NCI-H1694 (cell line): Measurements from ENCODE around the gene HOXB3.
"Not testable (repeated sequence)": the region's sequence is repeated elsewhere in the genome, so short reads cannot be mapped to it uniquely, and the experiment has no call there.

Source experiments
- DNase-seq: peaks from one replicate; lab custom pipeline; 2025; lab: John Stamatoyannopoulos, UW

Gene HOXB3

DNA sequence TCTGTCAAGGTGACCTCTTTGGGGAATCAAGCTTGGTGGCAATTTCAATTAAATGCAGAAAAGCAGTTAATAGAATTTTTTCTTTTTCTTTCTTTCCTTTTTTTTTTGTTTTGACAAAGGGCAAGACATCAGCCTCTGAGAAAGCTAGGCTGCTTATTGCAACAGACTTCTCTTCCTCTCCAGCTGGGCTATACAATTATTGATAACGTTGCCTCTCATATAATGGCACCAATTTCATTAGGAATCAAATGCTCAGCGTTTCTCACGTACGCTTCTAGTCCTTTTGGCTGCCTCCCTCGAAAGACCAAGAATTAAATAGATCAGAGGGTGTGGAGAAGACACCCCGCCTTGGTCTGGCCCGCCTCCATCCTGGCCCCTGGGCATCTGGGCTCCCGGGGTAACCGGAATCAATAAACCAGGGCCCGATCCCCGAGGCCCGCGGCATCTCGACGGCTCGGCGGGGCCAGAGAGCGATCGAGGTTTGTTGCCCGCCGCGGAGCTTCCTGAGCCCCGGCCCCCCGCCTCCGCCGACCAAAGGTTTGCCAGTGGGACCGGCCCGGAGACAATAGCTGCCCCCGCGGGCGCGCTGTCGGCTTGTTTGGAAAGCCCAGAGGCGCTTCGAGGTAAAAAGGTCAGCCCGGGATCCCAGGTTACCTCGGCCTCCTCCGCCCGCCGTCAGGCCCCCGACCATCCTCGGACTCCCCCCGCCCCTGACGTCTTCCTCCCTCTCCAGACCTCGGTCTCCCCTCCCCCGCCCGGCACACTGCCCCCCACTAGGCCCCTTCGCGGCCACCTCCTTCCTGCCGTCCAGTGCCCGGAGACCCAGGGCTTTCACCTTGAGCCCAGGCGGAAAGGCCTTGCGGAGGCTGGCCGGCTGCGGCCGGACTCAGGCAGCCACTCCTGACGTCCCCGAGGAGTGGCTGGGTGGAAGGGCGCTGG is 63.2 kb downstream of the HOXB3 start:
- no peak for DNase-seq

GRCh38 chr17:48523010-48523409 is 67.0 kb downstream of the HOXB3 start:
- DNase-seq: no peak

GRCh38 chr17:48522031-48522653 is 67.9 kb downstream of the HOXB3 start:
- DNase-seq: no peak

GRCh38 chr17:48520631-48521079 is 69.4 kb downstream of the HOXB3 start:
- no peak for DNase-seq

- DNase-seq: no peak
Measured at GRCh38 chr17:48519427-48519826, 70.6 kb downstream of the HOXB3 start.

DNA sequence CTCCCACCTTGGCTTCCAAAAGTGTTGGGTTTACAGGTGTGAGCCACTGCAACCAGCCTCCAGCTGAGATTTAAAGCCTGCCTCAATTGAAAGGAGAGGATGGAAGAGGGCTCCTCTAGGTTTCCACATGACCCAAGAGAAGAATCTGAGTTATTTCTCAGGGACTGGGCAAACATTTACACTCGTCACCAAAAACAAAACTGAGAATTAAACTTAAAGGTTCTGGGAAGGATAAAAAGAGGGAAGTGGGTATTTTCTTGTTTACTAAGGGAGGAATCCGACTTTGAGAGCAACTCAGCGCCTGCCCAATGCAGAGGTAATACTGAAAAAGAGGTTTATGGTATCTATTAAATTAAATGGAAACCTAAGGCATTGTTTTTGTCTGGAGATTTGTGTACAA is 72.6 kb downstream of the HOXB3 start:
- DNase-seq: no peak

DNA sequence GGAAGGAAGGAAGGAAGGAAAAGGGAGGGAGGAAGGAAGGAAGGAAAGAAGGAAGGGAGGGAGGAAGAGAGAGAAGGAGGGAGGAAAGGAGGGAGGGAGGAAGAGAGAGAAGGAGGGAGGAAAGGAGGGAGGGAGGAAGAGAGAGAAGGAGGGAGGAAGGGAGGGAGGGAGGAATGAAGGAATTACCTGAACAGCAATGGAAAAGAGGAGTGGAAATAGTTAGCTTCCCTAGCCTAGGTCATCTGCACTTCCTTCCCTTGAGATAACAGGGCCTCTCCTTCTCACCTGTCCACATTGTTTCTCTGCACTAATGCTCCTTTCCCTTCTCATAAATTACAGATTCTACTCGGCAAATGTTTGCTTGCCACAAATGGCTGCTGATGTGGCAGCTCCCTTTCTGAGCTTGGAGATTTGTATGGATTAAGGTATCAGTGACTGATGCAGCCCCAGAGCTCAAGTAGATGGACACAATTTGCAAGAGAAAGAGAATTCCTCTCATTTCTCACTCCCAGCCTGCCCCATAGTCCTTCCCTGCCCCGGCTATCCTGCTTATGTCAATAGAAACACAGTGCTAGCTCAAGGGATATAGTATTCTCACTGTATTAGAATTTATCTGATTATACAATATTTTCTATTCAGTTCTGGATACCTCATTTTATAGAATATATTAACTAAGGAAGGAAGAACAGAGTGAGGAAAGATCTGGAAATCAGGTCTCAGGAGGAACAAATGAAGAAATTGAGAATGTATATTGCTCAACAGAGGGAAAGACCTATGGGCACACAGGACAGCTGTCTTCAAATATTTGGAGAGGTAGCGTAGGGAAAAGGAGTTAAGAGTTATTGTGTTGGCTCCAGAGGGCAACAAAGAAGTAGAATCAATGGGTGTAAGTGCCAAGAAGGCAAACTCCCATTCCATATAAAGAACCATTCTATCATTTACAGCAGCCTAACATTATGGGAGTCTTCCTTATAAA is 73.8 kb downstream of the HOXB3 start:
- no peak for DNase-seq

GRCh38 chr17:48514477-48514876 is 75.6 kb downstream of the HOXB3 start:
- no peak for DNase-seq

DNA sequence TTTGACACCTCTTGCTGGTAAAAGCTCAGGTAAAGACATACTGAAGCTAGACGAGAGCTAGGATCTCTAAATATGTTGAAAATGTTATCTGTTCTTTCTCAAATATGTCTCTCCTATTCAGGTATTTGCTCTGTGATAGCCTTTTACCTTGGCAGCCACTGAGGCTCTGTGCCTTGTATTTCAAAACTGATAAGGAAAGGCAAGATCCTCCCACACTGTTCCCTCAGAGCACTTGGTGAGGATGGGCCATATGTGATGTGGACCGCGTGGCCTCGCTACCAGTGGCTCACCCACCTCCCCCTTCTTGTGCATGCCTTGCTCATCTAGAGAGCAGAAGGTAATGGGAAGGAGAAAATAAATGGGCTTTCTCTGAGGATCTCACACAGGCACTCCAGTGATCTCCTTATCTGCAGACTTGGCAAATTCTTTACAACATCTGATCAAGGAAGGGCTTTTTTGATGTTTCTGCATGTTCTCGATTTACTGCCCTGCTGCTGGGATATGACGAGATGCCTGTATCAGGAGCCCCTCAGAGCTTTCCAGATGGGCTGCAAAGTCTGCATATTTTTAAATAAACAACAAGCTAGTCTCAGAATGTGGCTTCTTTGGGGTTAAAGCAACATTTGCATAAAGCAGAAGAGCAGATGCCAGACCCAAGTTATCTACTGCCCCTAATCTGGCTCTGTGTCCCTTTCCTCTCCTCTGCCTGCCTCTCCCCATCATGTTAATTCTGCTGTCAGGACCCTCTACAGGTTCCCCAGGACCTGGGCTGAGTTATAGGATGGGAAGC is 76.2 kb downstream of the HOXB3 start:
- DNase-seq: no peak

DNA sequence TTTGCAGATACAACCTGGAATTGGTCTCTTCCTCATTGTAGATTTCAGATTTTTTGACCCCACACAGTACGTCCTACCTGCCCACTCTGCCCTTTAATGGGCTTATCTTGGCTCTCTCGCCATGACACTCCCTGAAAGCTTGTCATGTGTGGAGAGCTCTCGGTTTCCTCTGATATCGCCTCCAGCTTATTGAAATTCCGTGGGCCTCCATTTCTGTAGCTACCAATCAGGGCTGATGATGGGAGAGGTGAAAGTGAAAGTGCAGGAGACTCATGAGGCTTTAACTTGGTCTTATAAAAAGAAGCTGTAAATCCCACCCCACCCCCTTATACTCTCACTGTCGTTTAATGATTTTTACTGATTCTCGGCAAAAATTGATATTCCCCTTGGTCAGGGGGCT is 76.9 kb downstream of the HOXB3 start:
- DNase-seq: no peak

- no peak for DNase-seq
Measured at GRCh38 chr17:48510761-48511604, 79.1 kb downstream of the HOXB3 start.

DNA sequence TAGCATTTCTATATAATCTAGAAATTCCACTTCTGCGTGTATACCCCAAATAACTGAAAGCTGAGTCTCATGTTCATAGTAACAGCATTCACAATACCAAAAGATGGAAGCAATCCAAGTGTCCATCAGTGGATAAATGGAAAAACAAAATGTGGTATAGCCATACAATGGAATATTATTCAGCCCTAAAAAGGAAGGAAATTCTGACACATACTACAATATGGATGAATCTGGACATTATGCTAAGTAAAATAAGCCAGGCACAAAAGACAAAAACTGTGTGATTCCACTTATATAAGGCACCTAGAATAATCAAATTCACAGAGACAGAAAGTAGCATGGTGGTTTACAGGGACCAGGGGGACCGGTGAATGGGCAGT is 79.7 kb downstream of the HOXB3 start:
- no peak for DNase-seq

DNA sequence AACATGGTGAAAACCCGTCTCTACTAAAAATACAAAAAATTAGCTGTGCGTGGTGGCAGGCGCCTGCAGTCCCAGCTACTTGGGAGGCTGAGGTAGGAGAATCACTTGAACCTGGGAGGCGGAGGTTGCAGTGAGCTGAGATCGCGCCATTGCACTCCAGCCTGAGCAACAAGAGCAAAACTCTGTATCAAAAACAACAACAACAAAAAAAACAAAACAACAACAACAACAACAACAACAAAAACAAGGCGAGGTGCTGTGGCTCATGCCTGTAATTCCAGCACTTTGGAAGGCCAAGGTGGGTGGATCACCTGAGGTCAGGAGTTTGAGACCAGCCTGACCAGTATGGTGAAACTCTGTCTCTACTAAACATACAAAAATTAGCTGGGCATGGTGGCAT is 80.3 kb downstream of the HOXB3 start:
- DNase-seq: not testable (repeated sequence)

GRCh38 chr17:48506246-48506645 is 83.8 kb downstream of the HOXB3 start:
- DNase-seq: no peak

GRCh38 chr17:48505788-48506187 is 84.3 kb downstream of the HOXB3 start:
- no peak for DNase-seq

GRCh38 chr17:48504953-48505352 is 85.1 kb downstream of the HOXB3 start:
- no peak for DNase-seq

GRCh38 chr17:48503747-48504146 is 86.3 kb downstream of the HOXB3 start:
- DNase-seq: no peak

DNA sequence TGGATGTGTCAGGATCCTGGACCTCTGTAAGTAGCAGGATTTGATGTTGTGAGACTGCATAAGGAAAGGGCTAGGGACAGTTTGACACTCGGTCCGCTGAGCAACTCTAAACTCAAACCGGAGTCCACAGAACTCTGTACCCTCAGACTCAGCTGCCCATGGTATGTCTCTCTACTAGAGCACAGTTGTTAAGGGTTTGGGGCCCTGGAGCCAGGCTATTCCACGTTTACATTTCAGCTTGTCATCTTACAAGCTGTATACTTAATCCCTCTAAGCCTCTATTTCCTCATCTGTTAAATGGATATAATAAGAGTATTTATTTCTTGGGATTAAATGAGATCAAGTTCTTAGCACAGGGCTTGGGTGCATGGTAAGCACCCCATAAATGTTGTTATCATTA is 87.1 kb downstream of the HOXB3 start:
- DNase-seq: no peak

GRCh38 chr17:48502312-48502711 is 87.7 kb downstream of the HOXB3 start:
- no peak for DNase-seq
